Measurements from ENCODE around the gene CD247. TPM values are rescaled to one million over a fixed set of nuclear protein-coding genes. Genes with fewer than 3 reads are reported as not detected.
A peak's percentile ranks its signal among the peaks of the same experiment; 100 is the strongest.

CD247 gene
- total RNA-seq, 3 donors from 2014 or later (not counting 1 experiment from before 2014, with no cell fraction given) = 1,027 to 1,374 (median 1,309) TPM

DNA sequence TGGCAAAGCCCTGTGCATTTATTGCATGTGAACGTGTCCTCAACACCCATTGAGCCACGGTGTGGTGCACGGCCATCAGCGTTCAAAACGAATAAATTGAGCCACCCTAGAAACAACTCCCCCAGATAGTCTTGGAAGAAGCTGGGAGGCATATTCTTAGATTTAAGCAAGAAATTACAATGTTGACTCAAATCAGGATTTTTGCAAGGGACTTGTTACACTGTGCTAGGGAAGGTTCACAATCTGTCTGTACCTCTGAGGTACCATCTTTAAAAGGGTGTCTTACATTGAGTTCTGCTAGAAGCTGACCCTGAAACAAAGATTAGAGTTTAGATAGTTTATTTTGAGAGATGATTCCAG lies 16.2 kb downstream of the CD247 start:
- peak overlapping the region; percentile 91 to 100 for H3K27ac Mint-ChIP-seq
- H3K36me3 ChIP-seq (ENCODE audit: control insufficient read depth, insufficient read depth, low read length) = peaks cover 79% of the 10 kb centered on the region
- no peaks in the 10 kb centered on the region for H3K9me3 ChIP-seq (ENCODE audit: control insufficient read depth, insufficient read depth, low read length)
- H3K27ac ChIP-seq (ENCODE audit: low read length) = peak overlapping the region; percentile 97
- H3K36me3 Mint-ChIP-seq = peaks cover 33% of the 10 kb centered on the region
- H3K4me3 Mint-ChIP-seq = peak overlapping the region; percentile 77
- WGBS (ENCODE audit: insufficient coverage) = 18% methylated on average over 5 of the region's 5 CpGs
- ATAC-seq = peak in 1 of 3 donors; percentile 5
- no peak for TF ChIP-seq CTCF (IDR thresholded peaks at IDR 0.05)
- H3K4me3 ChIP-seq (ENCODE audit: low read length) = no peak overlapping the region
- DNase-seq = peak in 1 of 2 donors; percentile 15
- intact Hi-C loops (cut with micrococcal nuclease) = no loop called here
- no peaks in the 10 kb centered on the region for H3K9me3 Mint-ChIP-seq
- H3K27me3 ChIP-seq (ENCODE audit: control insufficient read depth, insufficient read depth, low read length) = no peaks in the 10 kb centered on the region
- no peaks in the 10 kb centered on the region for H3K27me3 Mint-ChIP-seq (ENCODE audit: low read depth in 2 of 2)
- H3K4me1 ChIP-seq (ENCODE audit: control insufficient read depth, insufficient read depth, low read length) = peaks cover 87% of the 10 kb centered on the region
- peaks cover 99 to 100% of the 10 kb centered on the region in 2 donors for H3K4me1 Mint-ChIP-seq

DNA sequence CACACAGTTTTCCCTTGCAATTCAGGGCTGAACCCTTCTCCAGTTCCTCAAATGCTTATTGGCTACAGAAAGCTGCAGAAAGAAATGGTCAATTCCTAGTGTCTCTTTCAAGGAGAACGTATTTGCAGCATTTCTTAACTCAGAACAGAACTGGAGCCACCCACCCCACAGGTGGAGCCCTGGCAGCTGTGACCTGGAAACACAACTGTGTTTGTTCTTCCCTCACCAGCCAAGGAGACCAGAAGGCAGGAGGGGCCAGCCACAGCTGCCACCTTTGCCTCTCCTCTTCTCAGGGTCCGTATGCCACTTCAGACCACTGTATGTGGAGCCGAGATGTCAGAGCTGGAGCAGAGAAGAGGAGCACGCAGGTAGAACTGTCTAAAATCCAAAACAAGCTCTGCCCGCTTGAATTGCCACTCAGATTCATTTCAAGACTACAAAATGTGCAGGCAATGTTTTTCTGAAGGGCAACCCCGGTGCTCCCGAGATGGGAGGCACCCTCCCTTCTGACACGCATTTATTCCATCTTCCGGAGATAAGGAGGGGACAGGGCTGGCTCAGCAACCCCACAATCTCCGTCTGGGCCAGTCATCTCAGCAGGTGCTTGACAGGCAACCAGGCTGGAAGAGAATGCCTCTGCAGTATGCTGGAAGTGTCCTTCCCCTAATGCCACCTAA lies 16.7 kb downstream of the CD247 start:
- Mint-ChIP-seq H3K27ac (peak overlapping the region; percentile 91 to 100), H3K9me3 (no peaks in the 10 kb centered on the region), H3K36me3 (peaks cover 31% of the 10 kb centered on the region), H3K4me1 (peaks cover 100% of the 10 kb centered on the region in 2 donors), H3K4me3 (peak overlapping the region; percentile 77), H3K27me3 (ENCODE audit: low read depth in 2 of 2) (no peaks in the 10 kb centered on the region)
- Histone ChIP-seq H3K4me1 (ENCODE audit: control insufficient read depth, insufficient read depth, low read length) (peaks cover 84% of the 10 kb centered on the region), H3K27ac (ENCODE audit: low read length) (peak overlapping the region; percentile 97), H3K36me3 (ENCODE audit: control insufficient read depth, insufficient read depth, low read length) (peaks cover 80% of the 10 kb centered on the region), H3K4me3 (ENCODE audit: low read length) (no peak overlapping the region), H3K27me3 (ENCODE audit: control insufficient read depth, insufficient read depth, low read length) (no peaks in the 10 kb centered on the region), H3K9me3 (ENCODE audit: control insufficient read depth, insufficient read depth, low read length) (no peaks in the 10 kb centered on the region)
- DNase-seq = peak in 1 of 2 donors; percentile 21
- intact Hi-C loops (cut with micrococcal nuclease) = no loop called here
- no peak for ATAC-seq
- WGBS (ENCODE audit: insufficient coverage) = 42% methylated on average over 10 of the region's 10 CpGs
- no peak for TF ChIP-seq CTCF (IDR thresholded peaks at IDR 0.05)

DNA sequence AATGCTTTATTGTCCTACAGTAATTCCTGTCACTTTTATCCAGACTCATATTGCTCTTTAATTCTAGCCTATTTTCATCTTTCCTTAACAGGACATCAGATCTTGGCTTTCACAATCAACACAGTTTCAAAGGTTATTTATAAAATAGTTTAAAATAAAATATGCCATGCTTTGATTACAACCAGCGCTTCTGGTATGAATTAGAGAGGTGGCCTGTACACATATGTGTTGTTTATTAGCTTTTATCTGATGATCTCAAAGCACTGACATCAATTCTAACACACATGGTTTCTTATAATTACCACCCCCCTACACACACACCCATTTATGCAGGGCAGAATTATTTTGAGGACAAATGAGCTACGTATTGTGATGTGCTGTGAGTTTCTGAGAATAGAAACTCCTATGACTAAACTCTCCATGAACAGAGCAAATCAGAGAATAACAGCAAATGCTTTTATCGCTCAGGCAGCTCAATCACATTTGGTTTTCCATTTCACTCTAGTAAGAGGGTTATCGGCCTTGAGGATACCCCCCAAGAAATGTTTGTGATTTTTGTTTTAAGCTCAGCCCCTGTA lies 18.0 kb downstream of the CD247 start:
- H3K9me3 ChIP-seq (ENCODE audit: control insufficient read depth, insufficient read depth, low read length) = no peaks in the 10 kb centered on the region
- intact Hi-C loops (cut with micrococcal nuclease) = loop anchor here (1.0 kb wide), 2 partner anchors 10 to 16 kb away; no protein-coding TSS in a partner anchor
- H3K27ac ChIP-seq (ENCODE audit: low read length) = peak overlapping the region; percentile 97
- no peaks in the 10 kb centered on the region for H3K27me3 ChIP-seq (ENCODE audit: control insufficient read depth, insufficient read depth, low read length)
- ATAC-seq = peak; percentile 21 to 52 (median 48)
- H3K4me1 Mint-ChIP-seq = peaks cover 100% of the 10 kb centered on the region in 2 donors
- H3K27ac Mint-ChIP-seq = peak overlapping the region; percentile 91 to 100
- peaks cover 31% of the 10 kb centered on the region for H3K36me3 Mint-ChIP-seq
- DNase-seq = no peak
- H3K27me3 Mint-ChIP-seq (ENCODE audit: low read depth in 2 of 2) = no peaks in the 10 kb centered on the region
- peak overlapping the region; percentile 87 for H3K4me3 Mint-ChIP-seq
- peaks cover 81% of the 10 kb centered on the region for H3K4me1 ChIP-seq (ENCODE audit: control insufficient read depth, insufficient read depth, low read length)
- WGBS (ENCODE audit: insufficient coverage) = 36% methylated on average over 2 of the region's 4 CpGs
- no peak for TF ChIP-seq CTCF (IDR thresholded peaks at IDR 0.05)
- no peaks in the 10 kb centered on the region for H3K9me3 Mint-ChIP-seq
- no peak overlapping the region for H3K4me3 ChIP-seq (ENCODE audit: low read length)
- peaks cover 84% of the 10 kb centered on the region for H3K36me3 ChIP-seq (ENCODE audit: control insufficient read depth, insufficient read depth, low read length)
